PFSK-1 (cell line): ENCODE data around the gene HNRNPF.

Experiments
- FOXP2 ChIP-seq: optimal IDR thresholded peaks from 2 replicates; pipeline ENCODE3; 2011; ENCODE audit warnings: borderline replicate concordance, control low read depth, inconsistent platforms; ENCODE audit not compliant: insufficient read depth; ENCODE audit errors: extremely low read length, extremely low read depth
- POLR2AphosphoS5 ChIP-seq: IDR thresholded peaks from 2 replicates; pipeline ENCODE4 v1.6.1; 2012; ENCODE audit warnings: low read depth, mild to moderate bottlenecking, control low read depth, low read length, moderate library complexity
- REST ChIP-seq, 2 experiments: IDR thresholded peaks; 2 replicates each; pipeline versions ENCODE4 v1.6.1 to v1.8.0; 2011 to 2012; ENCODE audit warnings: low read depth in 2 of 2, low read length in 2 of 2, control low read depth in 1 of 2, inconsistent platforms in 1 of 2, mild to moderate bottlenecking in 1 of 2, moderate library complexity in 1 of 2; ENCODE audit not compliant: insufficient read depth in 1 of 2
- SIN3A ChIP-seq: IDR thresholded peaks from 2 replicates; pipeline ENCODE4 v1.6.1; 2012; ENCODE audit warnings: mild to moderate bottlenecking, low read length, moderate library complexity, borderline replicate concordance; ENCODE audit not compliant: insufficient read depth
- TAF1 ChIP-seq: IDR thresholded peaks from 2 replicates; pipeline ENCODE4 v1.6.1; 2012; ENCODE audit warnings: low read length, control low read depth, borderline replicate concordance; ENCODE audit not compliant: insufficient read depth

HNRNPF gene

DNA sequence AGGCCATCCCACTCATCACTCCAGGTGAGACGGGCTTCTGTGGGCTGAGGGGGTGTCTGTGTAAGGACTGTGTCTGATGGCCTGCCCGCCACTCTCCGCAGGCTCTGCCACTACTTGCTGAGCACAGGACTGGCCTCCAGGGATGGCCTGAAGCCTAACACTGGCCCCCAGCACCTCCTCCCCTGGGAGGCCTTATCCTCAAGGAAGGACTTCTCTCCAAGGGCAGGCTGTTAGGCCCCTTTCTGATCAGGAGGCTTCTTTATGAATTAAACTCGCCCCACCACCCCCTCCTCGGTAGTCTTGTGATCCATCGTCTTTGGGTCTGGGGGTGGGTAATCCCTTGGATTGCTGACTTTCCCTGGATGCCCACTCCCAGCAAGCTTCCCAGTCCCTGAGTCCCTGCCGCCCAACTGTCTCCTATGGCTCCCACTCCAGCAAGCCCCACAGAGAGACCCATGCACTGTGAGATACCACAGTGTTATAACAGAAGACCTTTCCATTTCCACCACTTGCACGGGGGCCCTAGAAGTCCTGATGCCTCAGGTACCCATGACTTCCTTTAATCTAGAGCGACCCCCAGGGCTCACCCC lies 32.8 kb downstream of the HNRNPF start:
- no peak for TF ChIP-seq POLR2AphosphoS5
- TF ChIP-seq SIN3A: no peak
- no peak for TF ChIP-seq REST (IDR thresholded peaks at IDR 0.05; ENCODE audit: insufficient read depth in 1 of 2, low read depth in 2 of 2, low read length in 2 of 2)
- TF ChIP-seq FOXP2: no peak
- no peak for TF ChIP-seq TAF1

GRCh38 chr10:43375401-43376020 lies 33.5 kb downstream of the HNRNPF start:
- no peak for TF ChIP-seq SIN3A
- TF ChIP-seq TAF1: no peak
- no peak for TF ChIP-seq POLR2AphosphoS5
- no peak for TF ChIP-seq FOXP2
- no peak for TF ChIP-seq REST (IDR thresholded peaks at IDR 0.05; ENCODE audit: insufficient read depth in 1 of 2, low read depth in 2 of 2, low read length in 2 of 2)

DNA sequence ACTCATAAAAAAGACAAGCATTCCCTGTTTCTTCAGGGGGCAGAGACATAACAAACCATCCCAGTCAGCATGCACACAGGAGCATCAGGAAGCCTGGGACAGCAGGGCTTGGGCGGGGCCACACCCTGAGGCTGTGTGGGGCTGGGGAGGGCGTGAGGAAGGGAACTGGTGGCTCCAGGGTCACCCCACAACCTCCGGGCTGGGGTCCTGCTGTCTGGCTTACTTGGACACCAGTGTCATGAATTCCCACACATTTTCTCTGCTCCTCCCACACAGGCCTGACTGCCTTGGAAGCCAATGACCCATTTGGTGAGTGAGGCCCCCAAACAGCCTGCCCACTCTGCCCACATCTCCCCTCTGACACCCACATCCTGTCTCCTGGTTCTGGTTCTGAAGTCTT lies 34.8 kb downstream of the HNRNPF start:
- no peak for TF ChIP-seq POLR2AphosphoS5
- TF ChIP-seq TAF1: no peak
- TF ChIP-seq SIN3A: no peak
- TF ChIP-seq REST (IDR thresholded peaks at IDR 0.05; ENCODE audit: insufficient read depth in 1 of 2, low read depth in 2 of 2, low read length in 2 of 2): no peak
- TF ChIP-seq FOXP2: no peak

- TF ChIP-seq REST (IDR thresholded peaks at IDR 0.05; ENCODE audit: insufficient read depth in 1 of 2, low read depth in 2 of 2, low read length in 2 of 2) (no peak), POLR2AphosphoS5 (no peak), SIN3A (no peak), FOXP2 (no peak), TAF1 (no peak)
These were observed 35.5 kb downstream of the HNRNPF start for GRCh38 chr10:43373461-43373860.
